Measurements from ENCODE around the gene HSD11B1L.
"Not testable (repeated sequence)": the region's sequence is repeated elsewhere in the genome, so short reads cannot be mapped to it uniquely, and the experiment has no call there.

HSD11B1L gene

DNA sequence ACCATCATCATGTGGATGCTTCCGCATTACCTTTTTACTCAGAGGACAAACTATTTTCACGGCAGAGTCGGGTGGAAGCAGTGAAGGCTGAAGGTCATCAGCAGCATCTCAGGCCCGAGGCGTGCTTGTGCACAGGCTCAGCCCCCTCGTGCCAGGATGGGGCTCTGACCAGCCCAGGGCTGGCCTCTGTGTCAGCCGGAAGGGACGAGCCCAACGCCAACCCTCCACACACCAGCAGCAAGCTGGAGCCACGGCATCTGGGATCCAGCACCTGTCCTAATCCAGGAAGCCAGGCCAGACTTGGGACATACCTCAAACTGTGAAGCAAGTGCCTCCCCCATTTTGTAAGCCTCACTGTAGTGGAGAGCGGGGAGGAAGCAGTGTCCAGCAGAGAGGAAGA is 11.6 kb upstream of the HSD11B1L start:
- no peak for DNase-seq

DNA sequence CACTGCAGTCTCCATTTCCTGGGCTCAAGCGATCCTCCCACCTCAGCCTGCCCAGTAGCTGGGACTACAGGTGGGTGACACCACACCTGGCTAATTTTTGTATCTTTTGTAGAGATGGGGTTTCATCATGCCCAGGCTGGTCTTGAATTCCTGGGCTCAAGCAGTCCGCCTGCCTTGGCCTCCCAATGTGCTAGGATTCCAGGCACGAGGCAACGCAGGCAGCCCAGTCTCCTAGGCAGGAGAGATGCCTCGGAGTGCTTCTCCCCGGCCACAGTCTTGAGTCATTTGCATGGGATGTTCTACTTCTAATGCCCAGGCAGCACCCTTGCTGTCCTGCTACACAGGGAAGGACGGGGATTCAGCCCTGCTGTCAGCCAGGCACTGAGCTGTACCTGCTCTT is 9.2 kb upstream of the HSD11B1L start:
- DNase-seq, result no peak

DNA sequence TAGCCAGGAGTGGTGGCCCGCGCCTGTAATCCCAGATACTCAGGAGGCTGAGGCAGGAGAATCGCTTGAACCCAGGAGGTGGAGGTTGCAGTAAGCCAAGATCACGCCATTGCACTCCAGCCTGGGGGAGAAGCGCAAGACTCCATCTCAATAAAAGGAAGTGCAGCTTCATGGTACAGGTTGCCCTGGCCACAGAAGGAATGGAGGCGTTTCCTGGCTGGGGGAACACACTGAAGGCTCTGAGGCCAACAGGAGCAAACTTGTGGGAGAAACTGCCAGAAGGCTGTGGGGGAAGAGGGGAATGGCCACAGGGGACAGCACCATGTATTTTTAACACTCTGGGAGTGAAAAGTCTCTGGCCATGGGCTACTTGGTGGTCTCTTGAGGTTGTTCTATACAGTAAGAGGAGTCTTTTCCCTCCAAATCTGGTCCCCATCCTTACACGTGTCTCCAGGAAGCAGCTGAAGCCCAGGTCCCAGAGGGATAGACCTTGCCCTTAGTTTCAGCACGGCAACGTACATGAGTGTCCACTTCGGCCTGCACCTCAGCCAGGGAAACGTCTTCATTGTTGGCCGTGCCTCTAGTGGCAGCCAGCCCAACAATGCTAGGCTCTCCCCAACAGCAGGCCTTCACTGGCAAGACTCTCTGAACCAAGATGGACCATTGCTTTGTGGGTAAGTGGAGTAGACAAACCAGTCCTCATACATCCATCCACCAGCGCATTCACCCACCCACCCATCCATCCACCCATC is 7.9 kb upstream of the HSD11B1L start:
- DNase-seq, result no peak

DNA sequence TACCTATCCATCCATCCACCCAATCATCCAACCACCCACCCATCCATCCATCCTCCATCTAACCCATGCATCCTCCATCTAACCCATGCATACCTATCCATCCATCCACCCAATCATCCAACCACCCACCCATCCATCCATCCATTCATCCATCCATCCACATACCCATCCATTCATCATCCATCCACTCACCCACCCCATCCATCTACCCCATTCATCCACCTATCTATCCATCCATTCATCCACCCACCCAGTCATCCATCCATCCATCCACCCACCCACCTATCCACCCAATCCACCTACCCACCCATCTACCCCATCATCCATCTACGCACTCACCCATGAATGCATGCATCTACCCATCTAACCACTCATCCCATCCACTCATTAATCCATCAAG is 7.1 kb upstream of the HSD11B1L start:
- no peak for DNase-seq

DNA sequence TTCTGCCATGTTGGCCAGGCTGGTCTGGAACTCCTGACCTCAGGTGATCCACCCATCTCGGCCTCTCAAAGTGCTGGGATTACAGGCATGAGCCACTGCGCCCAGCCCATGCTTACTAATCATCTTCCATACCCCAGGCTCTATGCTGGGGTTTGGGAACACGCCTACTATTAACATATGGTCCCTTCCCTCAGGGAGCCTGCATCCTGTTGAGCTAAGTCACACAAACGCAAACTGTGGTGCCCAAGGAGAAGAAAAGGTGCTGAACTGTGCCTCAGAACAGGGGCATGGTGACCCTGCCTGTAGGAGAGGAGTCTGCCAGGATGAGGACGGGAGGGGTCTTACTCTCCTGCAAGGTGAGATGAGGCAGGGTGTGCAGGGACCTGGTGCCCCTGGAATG is 6.1 kb upstream of the HSD11B1L start:
- no peak for DNase-seq

DNA sequence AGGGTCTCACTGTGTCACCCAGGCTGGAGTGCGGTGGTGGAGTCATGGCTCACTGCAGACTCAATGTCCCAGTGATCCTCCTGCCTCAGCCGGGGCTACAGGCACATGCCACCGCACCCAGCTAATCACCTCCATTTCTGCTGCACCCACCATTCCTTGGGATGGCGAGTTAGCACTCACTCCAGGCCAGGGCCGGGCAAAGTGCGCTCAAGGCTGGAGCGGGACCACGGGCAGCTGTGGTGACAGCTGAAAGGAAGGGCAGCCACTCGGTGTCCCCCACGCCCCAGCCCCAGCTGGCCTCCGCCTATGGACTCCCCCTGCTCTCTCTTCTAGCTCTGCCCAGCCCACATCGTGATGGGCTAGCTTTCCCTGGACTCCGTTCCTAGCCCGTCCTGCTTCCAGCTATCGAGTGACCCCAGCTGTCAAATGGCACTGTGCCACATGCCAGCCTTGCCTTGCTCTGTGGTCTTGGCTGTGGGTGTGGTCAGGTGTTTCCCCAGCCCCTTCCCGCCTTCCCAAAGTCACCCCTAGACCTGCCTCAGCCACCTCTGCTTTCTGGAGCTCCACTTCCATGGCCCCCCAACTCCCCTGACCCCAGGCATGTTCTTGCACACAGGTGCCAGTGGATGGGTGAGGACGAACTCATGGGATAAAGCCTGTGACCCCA is 4.6 kb upstream of the HSD11B1L start:
- no peak for DNase-seq

DNA sequence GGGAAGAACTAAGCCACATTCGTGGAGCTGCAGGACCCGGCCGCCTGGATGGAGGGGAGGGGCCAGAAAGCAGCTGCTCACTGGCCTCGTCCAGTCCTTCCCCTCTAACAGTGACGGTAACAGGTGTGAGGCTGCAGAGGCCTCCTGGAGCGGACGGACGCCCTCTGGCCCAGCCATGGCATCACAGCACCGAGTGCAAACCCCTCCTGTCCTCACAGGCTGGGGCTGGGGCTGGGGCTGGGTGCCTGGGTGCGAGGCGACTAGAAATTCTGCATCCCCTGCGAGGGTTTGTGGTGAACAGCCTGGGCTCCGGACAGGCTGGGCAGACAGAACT is 4.1 kb upstream of the HSD11B1L start:
- DNase-seq, result no peak

DNA sequence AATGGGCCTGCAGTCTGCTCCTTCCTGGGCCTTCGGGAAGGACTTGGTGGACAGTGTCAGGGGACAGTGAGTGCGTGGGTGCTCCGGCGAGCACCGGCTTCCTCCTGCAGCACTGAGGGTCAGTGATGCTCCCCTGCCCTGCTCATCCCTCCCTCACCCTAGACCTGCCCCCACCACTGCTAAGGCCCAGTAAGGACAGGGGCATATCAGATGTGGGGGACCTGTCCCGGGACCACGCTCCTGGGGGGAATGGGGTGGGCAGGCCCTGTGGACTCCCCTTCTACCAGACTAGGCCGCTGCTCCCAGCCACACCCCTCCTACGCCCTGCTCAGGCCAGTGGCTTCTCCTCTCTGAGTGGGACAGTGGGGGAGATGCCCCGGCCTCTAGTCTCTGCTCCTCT is 3.7 kb upstream of the HSD11B1L start:
- no peak for DNase-seq

DNA sequence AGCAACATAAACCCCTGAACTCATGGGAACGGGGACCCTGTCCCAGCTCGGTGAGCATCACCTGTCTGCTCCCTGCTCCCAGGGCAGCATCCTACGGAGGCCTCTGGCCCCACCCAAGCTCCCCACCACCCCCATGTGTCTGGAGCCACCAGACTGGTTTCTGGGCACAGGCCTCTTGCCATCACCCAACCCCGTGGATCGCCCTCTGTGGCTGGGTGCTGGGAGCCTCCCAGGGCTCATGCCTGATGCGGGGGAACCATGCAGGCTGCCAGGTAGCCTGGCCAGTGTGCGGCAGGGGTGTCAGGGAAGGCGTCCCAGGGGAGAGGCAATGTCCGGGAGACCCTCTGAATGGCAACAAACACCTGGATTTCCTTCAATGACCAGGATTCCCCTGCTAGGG is 3.2 kb upstream of the HSD11B1L start:
- no peak for DNase-seq

DNA sequence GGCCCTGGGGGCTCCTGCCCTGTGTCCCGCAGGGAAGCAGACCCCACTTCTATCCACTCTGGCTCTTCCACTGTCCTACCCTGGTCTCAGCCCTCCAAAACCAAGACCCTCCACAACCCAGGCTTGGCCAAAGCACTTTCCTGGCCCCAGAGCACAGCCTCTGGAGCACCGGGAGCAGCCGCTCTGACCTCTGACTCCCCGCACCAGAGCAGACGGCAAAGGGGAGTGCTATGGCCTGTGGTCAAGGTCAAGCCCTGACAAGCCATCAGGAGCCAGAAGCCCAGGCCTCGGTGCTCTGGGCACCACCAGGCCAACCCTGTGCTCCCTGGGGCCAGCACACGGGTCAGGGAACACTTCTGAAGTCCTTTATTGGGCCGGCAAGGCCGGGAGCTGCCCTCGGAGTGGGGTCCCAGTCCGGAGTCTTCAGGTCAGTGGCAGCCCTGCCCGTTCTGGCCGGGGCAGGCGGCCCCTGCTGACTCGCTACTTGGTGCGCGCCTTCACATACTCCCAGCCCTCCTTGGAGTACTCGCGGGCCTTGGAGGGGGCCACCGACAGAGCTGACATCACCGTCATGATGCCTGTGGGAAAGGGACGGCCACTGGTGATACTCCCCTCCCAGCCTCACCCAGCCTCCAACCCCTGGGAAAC is 2.6 kb upstream of the HSD11B1L start:
- no peak for DNase-seq

DNA sequence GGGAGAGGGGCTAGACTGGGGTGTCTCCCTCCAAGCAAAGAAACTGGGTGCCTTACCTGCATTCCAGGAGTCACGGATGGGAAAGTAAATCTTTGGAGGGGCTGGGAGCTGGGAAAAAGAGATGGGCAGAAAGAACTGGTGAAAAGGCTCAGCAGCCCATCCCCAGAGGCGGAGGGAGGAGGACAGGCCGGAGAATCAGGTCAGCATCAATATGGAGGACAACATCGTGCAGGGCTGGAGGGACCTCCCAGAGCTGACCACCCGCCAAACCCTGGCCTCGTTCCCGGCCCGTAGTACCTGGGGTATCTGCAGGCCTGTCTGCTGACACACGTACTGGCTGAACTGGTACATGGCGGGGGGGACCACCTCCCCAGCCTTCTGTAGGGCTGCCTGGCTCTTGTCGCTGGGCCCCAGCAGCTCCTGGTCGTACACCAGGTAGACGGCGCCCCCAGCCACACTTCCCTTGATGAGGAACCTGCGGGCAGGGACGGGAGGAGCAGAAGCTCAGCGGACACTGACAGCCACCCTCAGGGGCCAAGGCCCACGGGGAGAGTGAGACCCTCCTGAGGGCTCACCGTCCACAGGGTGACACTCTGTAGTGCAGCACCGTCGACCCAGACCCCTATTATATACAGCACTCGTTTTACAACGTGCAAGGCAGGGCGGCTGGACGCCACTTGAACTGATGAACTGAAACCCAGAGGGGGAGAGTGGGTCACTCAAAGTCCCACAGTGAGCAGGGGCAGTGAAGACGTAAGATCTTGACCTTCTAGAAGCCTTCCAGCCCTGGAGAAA is 1.3 kb upstream of the HSD11B1L start:
- no peak for DNase-seq

DNA sequence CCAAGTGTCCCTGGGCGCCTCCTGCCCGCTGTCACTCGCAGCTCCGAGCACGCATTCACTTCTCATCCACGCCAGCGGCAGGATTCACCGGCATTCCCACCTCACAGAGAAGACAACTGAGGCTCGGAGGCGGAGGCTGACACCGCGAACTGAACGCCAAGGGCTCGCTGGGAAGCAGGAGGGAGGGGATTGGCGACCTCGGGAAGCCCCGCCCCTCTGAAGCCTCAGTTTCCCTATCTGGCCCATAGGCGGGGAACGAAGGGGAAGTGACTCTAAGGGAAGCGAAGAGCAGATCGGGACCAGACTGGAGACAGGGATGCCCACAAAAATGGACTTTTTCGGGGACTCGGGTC is 767 bp upstream of the HSD11B1L start:
- no peak for DNase-seq

DNA sequence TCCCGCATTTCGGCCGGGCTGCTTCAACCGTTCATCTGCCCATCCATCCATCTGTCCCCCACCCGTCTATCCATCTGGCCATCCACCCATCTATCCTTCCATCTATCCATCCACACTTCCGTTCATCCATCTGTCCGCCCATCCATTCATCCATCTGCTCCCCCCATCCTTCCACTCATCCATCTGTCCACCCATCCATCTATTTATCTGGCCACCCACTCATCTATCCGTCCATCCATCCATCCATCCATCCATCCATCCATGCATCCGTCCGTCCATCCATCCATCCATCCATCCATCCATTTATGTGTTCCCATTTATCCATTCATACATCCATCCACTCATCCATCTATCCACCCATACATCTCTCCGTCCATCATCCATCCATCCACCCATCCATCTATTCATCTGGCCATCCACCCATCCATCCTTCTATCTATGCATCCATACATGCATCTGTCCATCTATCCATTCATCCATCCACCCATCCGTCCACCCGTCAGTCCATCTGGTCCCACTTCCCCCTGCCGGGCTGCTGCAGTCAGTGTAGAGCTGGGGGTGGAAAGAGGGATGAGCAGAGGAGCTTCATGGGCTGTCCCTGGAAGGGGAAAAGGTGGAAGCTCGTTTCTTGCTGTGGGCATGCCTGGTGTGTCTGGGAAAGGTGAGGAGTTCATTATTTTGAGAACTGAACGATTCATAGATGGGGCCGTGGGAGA is 722 bp downstream of the HSD11B1L start:
- no peak for DNase-seq

DNA sequence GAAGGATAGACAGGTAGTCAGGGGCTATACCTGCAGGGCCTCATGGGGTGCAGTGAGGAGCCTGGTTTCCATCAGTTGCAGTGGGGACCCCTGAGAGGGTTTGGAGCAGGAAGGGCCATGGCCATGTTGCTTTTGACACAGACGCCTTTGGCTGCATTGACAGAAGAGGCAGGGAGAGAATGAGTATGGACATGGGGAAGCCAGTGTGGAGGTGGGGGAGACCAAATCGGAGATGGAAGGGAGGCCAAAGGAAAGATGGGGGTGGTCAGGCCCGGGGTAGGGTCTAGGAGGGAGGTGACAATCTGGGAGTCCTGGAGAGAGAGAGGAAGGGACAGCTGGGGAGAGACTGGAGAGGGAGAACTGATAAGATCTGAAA is 1.3 kb downstream of the HSD11B1L start:
- no peak for DNase-seq

DNA sequence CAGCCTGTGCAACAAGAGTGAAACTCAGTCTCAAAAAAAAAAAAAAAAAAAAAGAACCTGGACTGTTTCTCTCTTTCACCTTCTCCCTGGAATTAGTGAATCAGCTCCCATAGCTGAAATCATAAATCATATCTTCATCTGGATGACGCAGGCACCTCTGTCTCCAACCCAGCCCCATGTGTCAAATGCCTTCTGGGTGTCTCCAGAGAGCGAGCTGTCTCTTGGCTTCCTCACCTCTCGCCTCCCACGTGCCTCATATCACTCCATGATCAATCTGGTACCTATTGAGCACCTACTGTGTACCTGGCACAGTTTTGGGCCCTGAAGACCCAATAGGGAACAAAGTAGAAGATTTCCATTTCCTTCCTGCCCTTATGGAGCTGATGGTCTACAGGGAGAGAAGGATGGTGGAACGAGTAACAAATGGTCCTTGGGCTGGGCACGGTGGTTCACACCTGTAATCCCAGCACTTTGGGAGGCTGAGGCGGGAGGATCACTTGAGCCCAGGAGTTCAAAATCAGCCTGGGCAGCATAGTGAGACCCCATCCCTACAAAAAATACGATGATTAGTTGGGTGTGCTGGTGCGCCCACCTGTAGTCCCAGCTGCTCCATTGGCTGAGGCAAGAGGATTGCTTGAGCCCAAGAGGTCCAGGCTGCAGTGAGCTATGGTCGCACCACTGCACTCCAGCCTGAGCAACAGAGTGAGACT is 2.5 kb downstream of the HSD11B1L start:
- DNase-seq, result no peak

DNA sequence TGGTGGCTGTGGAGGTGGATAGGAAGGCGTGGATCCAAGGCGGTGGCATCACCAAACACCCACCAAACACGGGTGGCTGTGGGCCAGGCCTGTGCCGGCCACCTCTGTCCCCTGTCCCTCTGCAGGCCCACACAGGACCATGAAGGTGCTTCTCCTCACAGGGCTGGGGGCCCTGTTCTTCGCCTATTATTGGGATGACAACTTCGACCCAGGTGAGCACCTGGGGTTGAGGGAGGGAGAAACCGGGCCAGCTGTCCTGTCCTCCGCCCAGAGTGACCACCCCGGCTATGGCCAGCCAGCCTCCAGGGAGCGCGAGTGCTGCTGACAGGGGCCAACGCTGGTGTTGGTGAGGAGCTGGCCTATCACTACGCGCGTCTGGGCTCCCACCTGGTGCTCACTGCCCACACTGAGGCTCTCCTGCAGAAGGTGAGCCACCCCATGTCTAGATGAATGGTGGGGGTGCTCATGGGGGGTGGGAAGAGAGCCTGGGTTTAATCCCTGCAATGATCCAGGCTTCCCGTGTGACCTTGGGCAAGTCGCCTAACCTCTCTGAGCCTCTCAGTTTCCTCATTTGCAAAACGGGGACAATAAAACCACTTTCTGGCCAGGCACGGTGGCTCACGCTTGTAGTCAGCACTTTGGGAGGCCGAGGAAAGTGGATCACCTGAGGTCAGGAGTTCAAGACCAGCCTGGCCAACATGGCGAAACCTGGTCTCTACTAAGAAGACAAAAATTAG is 4.0 kb downstream of the HSD11B1L start:
- DNase-seq, result no peak

DNA sequence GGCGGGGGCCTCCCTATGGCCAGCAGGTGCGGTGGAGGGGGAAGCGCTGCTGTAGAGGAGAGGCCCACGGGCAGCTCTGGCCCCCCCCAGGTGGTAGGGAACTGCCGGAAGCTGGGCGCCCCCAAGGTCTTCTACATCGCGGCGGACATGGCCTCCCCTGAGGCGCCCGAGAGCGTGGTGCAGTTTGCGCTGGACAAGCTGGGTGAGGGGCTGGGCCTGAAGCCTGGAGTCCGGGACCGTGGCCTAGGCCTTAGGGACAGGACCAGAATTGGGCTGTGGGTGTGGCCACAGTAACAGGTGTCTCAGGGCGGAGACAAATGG is 5.5 kb downstream of the HSD11B1L start:
- DNase-seq, result no peak

DNA sequence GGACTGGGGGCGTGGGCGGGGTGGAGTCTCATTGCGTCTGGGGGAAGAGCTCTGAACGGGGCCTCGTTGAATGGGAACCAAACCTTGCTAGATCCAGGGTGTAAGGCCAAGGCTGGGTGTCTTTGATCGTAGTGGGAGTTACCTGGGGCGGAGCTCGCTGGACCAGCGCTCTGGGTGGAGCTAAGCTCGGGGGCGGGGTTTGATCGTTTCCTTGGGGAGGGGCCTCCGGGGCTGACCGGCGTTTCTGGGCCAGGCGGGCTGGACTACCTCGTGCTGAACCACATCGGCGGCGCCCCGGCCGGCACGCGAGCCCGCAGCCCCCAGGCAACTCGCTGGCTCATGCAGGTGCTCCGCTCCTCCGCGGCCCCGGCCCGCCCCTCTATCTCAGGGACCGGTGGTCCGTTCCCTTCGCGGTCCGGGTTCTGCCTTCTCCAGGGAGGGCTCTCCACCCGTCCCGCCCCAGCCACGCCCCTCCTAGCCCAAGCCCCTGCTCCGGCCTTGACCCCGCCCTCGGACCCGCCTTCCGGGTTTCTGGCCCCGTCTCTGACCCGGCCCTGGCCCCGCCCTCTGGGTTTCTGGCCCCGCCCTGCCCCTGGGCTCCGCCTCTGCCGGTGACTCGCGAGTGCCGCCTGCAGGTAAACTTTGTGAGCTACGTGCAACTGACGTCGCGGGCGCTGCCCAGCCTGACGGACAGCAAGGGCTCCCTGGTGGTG is 6.0 kb downstream of the HSD11B1L start:
- no peak for DNase-seq

DNA sequence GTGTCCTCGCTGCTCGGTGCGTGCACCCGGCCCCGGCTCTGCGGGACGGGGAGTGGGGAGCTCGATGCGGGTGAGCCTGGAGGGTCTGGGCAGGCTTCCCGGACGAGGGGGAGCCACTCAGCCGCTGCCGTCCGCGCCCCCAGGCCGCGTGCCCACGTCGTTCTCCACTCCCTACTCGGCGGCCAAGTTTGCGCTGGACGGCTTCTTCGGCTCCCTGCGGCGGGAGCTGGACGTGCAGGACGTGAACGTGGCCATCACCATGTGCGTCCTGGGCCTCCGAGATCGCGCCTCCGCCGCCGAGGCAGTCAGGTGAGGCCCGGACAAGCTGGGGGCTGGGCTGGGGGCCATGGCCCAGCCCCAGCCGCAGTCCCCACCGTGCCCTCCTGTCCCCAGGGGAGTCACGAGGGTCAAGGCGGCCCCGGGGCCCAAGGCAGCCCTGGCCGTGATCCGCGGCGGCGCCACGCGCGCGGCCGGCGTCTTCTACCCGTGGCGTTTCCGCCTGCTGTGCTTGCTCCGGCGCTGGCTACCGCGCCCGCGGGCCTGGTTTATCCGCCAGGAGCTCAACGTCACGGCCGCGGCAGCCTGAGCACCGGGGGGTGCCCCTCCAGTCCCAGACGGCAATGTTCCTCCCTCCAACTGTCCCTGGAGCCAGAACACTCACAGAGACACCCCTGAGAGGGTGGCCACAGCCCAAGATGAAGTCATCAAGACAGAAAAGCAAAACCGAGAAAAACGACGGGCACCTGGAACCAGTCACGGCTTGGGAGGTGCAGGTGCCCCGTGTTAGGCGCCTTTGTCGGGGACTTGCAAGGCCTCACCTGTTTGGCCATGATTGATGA is 6.8 kb downstream of the HSD11B1L start:
- no peak for DNase-seq

DNA sequence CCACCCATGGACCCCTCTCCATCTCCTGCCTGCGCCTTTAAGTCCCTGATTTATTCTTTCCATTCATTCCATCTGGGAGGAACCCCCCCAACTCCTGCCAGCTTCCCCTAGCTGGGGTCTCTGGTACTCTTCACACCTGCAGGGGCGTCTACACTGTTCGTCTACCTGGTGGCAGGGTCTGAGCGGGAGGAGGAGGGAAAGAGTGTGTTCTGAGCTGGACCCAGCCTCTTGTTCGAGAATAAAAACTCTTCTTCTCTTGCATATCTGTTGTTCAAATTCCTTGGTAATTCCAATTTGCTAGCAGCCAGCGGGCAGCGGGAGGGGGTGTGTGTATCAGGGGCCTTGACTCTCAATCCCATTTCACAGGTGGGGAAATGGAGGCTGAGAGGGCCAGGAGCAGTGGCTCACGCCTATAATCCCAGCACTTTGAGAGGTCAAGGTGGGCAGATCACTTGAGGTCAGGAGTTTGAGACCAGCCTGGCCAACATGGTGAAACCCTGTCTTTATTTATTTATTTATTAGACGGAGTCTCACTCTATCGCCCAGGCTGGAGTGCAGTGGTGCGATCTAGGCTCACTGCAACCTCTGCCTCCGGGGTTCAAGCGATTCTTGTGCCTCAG is 7.5 kb downstream of the HSD11B1L start:
- not testable (repeated sequence) for DNase-seq

Measured in NCI-H2227 treated with DMSO at 0.1 percent for 48 hours (cell line).